ENCODE measurements around the gene CKB.
"Not testable (repeated sequence)": the region's sequence is repeated elsewhere in the genome, so short reads cannot be mapped to it uniquely, and the experiment has no call there.

The CKB gene

DNA sequence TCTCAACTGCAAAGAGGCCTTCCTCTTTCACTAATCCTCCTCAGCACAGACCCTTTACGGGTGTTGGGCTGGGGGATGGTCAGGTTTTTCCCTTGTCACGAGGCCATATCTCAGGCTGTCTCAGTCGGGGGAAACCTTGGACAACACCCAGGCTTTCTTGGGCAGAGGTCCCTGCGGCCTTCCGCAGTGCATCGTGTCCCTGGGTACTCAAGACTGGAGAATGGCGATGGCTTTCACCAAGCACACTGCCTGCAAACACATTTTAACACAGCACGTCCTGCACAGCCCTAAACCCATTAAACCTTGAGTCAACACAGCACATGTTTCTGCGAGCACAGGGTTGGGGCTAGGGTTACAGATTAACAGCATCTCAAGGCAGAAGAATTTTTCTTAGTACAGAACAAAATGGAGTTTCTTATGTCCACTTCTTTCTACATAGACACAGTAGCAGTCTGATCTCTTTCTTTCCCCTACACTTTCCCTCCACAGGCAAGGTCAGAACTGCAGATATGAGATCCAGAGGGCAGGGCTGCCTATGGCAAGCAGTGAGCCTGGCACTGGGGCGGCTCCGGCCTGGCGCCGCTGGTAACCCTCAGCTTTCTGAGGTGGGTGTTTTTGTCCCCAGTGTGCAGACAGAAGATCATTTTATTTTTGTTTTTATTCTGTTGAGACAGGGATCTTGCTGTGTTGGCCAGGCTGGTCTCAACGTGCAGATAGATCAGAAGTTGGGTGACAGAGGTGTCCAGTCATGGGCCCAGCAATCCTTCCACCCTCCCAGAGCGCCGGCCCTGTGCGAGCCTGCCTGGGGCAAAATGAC, 3.0 kb upstream of the CKB start:
- DNase-seq, result not testable (repeated sequence)

DNA sequence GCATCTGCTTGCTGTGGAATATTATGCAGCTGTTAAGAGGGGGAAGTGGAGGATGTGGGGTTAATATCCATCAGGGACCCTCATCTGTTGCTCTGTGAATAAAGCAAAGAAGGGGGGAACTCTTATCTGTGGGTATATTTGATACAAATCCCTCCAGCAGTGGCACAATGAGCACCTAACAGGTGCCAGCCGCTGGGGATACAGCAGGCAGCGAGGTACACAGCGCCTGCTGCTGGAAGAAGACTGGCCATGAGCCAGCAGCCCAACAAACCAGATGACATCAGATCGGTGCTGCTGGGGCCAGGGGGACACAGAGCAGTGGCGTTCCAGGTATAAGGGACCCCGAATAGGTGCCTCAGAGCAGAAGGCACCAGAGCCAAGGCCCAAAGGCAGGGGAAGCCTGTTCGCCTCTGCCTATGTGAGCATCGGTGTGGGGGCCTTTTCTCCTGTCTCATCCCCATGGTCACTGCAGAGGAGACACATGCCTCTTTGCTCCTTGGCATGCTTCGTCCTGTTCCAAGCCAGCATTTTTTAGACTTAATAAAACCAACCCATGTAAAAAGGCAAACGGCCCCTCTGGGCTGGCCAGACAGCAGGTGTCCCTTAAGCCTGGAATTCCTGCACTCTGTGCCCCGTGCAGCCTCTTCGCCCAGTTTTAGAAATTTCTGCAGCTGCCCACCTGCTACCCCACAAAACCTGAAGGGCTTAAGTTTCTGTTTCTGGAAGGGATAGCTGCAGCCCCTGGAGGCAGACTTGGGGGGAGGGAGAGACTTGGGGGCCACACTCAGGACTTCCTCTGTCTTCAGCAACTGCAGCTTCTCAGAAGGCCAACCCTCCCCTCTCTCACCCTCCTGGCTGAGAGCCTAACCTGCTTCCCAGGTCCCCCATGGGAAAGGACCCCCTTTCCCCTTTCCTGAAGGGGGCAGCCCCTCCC, 1.6 kb upstream of the CKB start:
- no peak for DNase-seq

DNA sequence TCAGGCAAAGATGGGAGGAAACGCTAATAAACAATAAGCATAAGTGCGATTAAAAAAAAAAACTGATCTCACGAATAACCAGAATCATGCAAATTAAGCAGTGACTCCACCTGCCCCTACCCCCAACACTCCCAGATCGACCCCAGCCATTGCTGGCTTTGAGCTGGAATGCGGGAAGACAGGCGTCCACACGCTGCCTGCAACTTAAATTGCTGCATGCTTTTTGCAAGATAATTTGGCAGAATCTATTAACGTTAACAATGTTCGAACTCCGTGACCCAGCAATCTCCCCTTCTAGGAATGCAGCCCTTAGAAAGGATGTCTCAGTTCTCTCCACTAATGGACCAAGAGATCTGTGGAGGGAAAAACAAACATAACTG, 935 bp upstream of the CKB start:
- DNase-seq, result no peak

DNA sequence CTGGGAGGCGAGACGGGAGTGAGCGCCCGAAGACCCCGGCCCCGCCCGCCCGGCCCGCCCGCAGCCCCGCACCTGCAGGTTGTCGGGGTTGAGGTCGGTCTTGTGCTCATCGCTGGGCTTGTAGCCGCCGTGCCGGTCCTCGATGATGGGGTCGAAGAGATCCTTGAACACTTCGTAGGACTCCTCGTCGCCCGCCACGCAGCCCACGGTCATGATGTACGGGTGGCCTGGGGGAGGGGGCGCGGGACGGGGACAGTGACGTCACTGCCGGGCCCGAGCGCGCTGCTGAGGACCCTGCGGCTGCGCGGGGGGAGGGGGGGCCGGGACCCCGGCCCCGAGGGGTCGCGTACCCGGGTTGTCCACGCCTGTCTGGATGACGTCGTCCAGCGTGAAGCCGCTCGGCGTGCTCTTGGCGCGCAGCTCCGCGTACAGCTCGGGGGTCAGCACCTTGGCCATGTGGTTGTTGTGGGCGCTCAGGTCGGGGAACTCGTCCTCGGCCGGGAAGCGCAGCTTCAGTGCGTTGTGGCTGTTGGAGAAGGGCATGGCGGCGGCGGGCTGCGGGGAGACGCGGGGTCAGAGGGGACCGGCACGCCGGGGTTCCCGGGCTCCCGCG, 573 bp downstream of the CKB start:
- DNase-seq, result no peak

DNA sequence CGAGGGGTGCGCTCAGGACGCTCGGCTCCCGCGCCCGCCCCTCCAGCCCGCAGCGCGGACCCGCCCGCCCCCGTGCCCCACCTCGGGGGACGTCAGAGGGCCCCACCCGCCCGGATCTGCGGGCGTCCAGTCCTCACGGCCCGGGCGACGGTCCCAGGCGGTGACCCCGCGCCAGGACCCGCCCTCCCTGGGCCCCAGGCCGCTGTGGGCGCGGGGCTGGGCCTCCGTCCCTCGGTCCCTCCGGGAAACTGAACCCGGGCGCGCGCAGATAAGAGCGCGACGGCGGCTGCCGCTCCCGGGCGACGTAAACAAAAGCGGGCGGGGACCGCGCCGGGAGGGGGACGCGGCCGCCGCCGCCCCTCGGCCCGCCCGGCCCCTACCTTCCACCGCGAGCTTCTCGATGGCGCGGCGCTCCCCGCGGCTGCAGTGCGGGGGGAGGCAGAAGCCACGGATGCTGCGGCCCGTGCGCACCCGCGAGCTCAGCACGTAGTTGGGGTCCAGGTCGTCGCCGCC, 1.1 kb downstream of the CKB start:
- no peak for DNase-seq

DNA sequence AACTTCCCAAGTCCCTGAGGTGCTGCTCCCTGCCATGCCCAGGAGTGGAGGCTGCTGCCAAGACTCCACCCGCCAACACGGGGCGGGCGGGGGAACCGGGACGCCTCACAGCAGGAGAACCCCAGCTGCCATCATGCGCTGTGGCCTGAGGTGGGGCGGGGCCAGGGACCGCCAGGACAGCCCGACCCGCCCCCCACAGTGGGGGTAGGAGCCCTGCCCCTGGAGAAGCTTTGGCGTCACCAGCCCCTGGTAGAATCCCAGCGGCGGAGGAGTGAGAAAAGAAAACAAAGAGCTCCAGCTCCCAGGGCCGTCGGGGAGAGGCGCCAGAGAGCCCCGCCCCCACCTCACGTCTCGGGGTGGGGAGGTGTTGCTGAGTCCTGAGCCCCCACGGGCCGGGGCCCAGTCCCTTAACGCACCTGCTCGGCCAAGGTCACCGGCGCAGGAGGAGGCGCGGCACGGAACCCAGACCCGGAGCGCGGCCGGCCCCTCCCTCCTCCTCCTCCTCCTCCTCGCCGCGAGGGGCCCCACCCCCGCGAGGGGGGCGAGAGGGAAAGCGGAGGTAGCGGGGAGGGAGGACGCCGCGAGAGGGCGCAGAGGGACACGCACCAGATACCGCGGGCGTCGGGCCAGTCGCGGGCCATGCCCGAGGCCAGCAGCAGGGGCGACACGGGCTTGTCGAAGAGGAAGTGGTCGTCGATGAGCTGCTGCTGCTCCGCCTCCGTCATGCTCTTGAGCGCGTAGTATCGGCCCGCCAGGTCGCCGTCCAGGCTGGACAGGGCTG, 1.8 kb downstream of the CKB start:
- DNase-seq, result peak; percentile 62

DNA sequence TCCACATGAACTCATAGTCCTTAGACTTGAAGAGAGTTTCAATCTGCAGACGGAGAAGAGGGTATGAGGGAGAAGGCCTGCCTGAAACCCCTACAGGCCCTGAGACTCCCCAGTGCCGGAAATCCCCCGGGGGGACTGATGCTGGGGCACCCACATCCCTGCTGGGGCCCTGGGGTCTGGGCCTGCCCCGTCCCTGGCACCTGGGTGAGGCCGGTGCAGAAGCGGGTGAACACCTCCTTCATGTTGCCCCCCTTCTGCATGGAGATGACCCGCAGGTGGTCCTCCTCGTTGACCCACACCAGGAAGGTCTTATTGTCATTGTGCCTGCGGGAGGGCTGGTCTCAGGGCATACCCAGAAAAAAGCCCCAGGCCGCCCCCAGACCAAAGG, 2.4 kb downstream of the CKB start:
- DNase-seq, result no peak

DNA sequence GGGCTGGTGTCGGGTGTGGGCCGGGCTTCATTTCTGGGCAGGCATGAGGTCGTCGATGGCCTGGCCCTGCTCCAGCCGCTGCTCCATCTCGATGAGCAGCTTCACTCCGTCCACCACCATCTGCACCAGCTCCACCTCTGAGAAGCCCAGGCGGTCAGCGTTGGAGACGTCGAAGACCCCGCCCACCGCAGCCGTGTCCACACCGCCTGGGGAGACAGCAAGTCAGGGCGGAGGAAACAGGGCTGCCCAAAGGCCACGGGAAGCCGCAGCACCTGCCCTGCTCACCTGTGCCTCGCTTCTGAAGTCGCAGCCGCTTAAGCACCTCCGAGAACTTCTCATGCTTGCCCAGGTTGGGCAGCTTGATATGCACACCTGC, 2.8 kb downstream of the CKB start:
- no peak for DNase-seq

DNA sequence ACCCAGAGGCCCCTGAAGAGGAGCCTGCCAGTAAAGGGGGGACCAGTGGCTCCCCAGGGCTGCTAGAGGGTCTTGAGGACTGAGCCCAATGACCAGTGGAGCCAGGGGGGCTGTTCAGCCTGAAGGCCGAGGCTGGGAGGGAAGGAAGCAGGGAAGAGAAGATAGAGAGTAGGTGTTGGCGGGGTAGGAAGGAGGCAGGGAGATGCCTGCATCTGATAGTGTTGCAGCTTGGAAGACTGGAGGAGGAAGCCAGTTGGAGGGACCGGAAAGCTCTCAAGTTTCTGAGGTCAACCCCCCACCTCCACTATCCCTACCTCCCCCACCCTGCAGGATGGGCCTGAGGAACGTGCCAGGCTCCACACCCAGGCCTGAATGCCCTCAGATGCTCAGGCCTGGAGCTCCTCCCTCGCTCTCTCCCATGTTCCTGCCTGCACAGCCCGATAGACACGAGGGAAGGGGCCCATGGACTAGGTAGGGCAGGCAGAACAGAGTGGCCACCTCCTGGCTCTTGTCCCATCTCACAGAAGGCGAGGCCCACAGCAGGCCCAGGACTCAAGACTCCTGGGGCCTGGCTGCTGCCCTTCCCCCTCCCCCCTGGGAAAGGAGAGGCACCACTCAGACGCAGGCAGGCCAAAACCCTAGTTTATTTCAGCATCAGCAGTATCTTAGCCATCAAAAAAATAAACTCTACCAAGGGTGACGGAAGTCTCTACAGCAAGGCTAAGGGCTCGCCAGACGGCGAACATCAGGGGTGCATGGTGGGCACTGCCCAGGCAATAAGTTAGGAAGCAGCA, 3.4 kb downstream of the CKB start:
- no peak for DNase-seq

DNA sequence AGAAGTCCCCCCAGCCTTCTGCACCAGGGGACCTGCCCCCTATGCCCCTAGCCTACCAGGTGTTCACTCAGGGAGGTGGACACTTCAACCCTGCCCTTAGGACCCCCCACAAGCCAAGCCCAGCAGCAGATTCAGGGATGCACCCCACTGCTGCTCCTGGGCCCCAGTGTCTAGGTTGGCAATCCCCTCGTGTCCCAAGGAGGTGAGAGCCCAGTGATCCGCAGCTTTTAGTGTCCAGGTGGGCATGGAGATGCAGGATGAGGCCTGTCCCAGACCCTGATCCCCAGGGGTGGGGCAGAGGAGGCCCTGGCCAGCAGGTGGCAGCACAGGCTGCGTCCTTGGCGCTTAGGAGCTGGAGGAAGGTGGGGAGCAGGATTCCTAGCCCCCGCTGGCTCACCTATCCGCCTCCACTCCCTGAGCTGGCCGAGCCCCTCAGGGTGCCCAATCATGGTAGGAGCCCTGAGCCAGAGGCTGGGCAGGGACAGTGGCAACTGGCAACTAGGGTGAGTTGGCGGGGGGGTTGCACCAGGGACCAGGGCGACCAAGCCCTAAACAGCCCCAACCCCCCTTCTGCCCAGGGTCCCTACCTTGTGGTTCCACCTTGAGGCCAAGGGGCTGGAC, 4.1 kb downstream of the CKB start:
- DNase-seq, result peak; percentile 54

DNA sequence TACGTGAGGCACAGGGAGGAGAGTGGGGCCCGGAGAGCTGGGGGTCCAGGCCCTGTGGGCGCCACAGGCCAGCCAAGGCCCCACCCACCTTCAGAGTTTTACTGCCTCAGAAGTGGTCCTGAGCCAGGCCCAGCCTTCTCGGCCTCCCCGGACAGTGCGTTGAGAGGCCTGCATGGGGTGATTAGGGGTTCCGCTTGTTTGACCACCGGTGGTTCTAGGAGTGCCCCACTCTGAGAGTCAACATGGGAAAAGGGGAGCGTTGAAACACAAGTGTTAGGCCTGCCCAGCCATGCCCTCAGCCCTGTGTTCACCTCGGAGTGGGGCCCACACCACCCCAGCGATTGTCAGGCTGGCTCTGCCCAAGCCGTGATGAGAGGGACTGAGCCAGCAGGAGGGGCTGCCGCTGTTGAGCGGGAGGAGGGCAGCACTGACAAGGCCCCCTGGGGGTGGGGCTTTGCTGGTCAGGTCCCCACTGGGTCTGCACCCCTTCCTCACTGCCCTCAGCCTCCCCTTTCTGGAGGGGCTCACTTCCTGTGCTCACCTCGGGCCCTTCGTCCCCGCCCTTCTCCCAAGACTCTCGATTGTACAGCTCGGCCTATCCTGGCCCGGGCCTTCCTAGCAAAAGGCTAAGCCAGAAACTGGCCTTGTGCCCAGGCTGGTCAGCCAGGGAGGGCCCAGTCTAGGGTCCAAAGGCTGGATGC, 4.8 kb downstream of the CKB start:
- DNase-seq, result no peak

DNA sequence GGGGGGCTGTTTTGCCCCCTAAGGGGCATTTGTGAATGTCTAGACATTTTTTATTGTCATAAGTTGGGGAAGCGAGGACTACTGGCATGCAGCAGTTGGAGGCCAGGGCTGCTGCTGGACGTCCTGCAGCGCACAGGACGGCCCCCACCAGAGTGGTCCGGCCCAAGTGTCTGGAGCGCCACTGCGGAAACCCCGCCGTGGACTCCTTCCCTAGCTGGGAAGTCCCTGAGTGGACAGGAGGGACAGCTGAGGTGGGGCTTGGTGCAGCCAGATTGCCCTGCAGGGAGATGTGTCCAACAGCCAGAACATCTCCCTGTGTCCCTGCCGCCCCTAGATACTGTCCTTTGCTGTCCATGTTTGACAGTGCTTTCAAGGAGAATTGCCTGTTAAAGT, 5.5 kb downstream of the CKB start:
- DNase-seq, result no peak

DNA sequence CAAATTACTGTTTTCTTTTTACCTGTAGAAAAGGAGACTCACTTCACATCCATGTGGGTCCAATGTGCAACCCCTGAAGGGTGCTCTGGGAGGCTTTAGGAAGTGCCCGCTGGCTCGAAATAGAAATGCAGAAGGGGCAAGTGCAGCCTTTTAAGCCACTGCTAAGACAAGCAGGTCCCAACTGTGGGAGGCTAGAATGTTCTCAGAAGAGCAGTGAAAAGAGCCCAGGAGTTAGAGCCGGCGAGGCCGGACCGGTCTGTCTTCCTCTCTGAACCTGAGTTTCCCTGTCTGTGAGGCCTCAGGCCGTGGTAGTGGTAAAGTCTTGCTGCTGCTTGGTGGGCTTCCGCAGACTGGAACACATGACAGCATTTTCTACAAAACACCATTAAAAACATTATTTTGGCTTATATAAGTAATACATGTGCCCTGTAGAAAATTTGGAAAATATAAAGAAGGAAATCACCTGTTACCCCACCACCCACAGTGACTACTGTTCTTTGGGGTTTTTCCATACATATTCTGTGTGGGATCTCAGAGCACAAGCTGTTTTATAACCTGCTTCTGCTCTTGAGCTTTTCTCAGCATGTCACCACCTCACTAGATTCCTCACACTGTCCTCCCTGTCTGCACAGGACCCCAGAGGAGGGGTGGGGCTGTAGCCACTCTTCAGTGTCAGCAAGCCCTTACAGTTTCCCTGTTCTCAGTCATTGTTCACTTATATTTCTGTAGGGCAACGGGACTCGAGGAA, 6.0 kb downstream of the CKB start:
- DNase-seq, result no peak

DNA sequence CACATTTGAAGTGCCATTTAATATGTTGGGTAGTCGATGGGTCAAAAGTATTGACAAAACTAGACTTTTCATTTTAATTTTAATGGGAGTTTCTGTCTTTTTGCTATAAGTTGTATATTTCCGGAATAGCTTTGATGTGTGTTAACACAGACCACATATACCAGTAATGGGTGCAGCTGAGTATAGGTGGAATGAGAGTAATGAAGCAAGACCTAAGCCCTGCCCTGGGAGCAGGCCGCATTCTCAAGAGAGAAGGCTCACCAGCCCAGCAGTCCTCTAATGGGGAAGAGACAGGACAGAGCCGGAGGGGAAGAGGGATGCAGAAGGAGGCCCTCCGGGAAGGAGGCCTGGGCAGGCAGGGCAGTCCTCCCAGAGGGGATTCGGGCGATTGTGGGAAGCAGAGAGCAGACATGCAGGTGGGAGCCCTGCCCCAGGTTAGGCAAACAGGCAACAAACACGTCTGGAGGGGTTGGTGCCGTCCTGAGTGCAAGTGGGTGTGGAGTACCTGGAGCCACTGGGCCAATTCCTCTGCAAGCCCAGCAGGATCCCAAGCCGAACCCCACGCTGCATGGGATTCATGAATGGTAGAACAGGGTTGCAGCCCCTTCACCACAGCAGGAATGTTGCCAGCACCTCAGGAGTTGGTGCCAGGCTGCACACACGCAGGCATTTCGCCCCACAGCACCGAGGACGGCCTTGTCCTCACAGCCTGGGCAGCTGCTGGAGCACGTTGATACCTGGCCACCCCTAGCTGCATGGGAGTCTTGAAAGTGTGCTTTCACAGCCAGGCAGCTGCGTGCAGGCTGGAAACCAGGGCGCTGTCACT, 7.8 kb downstream of the CKB start:
- no peak for DNase-seq

DNA sequence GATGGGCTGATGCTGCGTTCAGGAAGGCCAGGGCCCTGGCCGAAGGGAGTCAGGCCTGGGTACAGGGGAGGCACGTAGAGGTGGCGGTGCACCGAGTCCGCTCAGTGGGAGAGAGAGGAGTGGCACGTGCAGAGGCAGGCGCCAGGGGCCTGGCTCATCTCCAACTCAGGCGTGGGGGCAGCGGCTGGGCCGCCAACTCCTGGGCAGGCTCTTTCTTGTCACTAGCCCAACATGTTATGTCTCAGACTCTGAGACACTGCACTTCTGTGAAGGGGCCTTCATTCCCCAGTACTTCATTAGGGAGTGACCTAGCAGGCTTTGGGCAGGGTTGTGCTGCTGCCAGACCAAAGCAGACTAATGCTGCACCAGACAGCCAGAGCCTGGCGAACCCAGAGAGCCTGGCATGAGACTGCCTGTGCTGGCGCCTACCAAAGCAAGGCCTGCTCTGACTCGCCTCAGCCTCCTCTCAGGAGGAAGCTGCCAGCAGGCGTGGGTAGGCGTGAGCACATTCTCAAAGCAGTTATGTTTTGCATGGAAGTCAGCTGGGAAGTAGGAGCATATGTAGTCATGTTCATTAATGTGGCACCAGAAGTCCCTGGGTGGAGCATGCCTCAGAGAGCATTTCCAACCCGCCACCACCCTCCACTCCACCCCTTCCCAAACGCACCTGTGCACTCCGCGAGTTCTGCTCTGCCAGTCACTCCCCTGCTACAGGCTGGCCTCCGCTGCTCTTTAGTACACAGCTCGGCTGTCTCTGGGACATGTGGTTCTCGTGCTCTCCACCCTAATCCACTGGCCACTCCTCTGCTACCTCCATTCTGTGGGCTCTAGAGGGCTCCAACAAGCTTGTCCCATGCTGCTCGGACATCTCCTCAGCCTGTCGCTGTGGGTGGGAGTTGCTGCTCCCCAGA, 9.7 kb downstream of the CKB start:
- DNase-seq, result no peak

DNA sequence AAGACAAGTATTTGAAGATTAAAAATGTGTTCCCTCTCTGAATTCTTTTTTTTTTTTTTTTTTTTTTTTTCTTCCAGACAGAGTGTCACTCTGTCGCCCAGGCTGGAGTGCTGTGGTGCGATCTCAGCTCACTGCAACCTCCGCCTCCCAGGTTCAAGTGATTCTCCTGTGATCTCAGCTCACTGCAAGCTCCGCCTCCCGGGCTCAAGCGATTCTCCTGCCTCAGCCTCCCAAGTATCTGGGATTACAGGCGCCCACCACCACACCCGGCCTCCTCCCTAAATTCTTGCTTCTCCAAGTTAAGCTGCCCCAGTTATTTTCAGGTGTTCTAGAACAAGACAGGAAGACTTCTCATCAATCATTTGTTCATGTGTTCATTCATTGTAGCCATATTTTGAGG, 10.4 kb downstream of the CKB start:
- not testable (repeated sequence) for DNase-seq

DNA sequence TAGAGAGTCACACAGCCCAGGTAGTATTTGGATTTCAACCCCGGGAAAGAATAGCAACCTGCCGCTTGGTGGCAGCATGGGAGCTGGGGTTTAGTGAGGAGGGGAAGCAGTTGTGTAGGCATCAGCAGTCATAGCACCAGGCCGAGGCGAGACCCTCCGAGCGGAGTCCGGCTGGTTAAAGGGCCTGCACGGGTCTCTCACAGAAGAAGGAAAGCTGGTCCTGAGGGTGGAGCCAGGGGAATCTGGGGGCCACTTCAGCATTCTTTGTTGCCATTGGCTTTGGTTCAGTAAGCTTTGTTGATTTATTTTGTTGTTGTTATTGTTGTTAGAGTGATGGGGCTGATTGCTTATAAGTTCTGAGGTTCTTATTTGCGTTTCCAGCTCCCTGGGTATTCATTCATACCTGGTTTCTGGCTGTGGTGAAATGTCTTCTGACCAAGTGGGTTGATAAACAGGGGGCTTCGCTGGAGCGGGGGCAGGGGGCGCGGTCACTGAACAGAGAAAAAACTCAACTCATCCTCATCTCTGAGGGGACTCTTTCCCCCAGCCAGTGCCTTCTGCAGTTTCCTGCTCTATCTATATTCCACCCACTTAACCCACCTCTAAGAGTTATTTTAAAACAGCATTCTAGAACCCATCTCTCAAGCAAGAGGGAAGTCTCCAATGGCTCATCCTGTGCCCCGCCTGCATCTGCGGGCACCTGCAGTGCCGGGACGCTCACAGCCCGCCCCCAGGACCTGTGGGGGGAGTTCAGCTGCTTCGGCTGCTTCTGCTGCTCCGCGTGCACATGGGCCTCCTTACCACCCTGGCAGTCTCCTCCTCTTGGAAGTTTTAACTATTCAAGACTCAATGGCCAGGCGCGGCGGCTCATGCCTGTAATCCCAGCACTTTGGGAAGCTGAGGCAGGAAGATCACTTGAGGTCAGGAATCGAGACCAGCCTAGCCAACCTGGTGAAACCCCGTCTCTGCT, 11.6 kb downstream of the CKB start:
- DNase-seq, result no peak
